Endothelial cell of umbilical vein (primary cell): ENCODE measurements around the gene ADGRG3. TPM values are rescaled to one million over a fixed set of nuclear protein-coding genes. Genes with fewer than 3 reads are reported as not detected.

ENCODE experiments used
- BruUV-seq: library from RNA; stranded (reverse); fragments of 400-500 nt; replicated peaks from 2 replicates; lab custom pipeline; 2021; lab: Mats Ljungman, UMichigan
- CTCF ChIA-PET: fragments of 300-600, 350-600 bp; sonication (Branson Sonifier 250); formaldehyde crosslinking; loops from one replicate; lab custom pipeline; 2021; ENCODE audit warnings: antibody characterized with exemption, inconsistent platforms; lab: Charles Lee
- POLR2A ChIA-PET: fragments of 300-600, 350-600 bp; sonication (Branson Sonifier 250); formaldehyde crosslinking; loops from one replicate; lab custom pipeline; 2021; ENCODE audit warnings: antibody characterized with exemption, inconsistent platforms; lab: Charles Lee
- DNase-seq: peaks from one replicate; pipeline ENCODE4 v3.0.0-alpha.2; 2011; ENCODE audit warnings: low read depth, low spot score
- FAIRE-seq: peaks from 2 replicates; lab custom pipeline; 2011; peaks lifted over from hg19 to GRCh38; lab: Jason Lieb, UNC
- H2AFZ ChIP-seq: 2 replicates; pipeline ENCODE4 v1.6.0; 2012; ENCODE audit warnings: low read depth, low read length, control low read depth, inconsistent platforms
- H3K27ac ChIP-seq: 2 replicates; pipeline ENCODE4 v1.5.1; 2011; ENCODE audit warnings: low read depth, mild to moderate bottlenecking, control low read depth, low read length, moderate library complexity; ENCODE audit not compliant: insufficient read depth
- H3K27me3 ChIP-seq, 2 experiments: 2 replicates each; pipeline versions ENCODE4 v1.6.0 to v1.6.1; 2011; ENCODE audit warnings: low read length in 2 of 2, mixed read lengths in 1 of 2; ENCODE audit not compliant: control insufficient read depth in 2 of 2, insufficient read depth in 2 of 2
- H3K36me3 ChIP-seq, 2 experiments: 2 replicates in 1 of 2; 3 replicates in 1 of 2; pipeline ENCODE4 v1.5.1; 2011; ENCODE audit warnings: low read length in 2 of 2, mild to moderate bottlenecking in 1 of 2, moderate library complexity in 1 of 2; ENCODE audit not compliant: control insufficient read depth in 2 of 2, insufficient read depth in 2 of 2; ENCODE audit errors: extremely low read depth in 1 of 2
- H3K4me1 ChIP-seq: 3 replicates; pipeline ENCODE4 v1.5.1; 2011; ENCODE audit warnings: mild to moderate bottlenecking, low read length; ENCODE audit not compliant: control insufficient read depth, insufficient read depth; ENCODE audit errors: extremely low read depth
- H3K4me2 ChIP-seq: 2 replicates; pipeline ENCODE4 v1.6.1; 2011; ENCODE audit warnings: low read length, control low read depth, mixed read lengths; ENCODE audit not compliant: insufficient read depth
- H3K4me3 ChIP-seq, 3 experiments: fragments of 200-600 bp in 1 of 3; sonication (generic), shearing (Covaris generic) in 1 of 3; replicated peaks in 1 of 3; 2 replicates each; pipeline ENCODE4 v1.5.1; 2011 to 2016; ENCODE audit warnings: control low read depth in 3 of 3, low read length in 3 of 3, mild to moderate bottlenecking in 2 of 3, inconsistent platforms in 1 of 3, low read depth in 1 of 3, moderate library complexity in 1 of 3; ENCODE audit not compliant: insufficient read depth in 1 of 3
- H3K79me2 ChIP-seq: 2 replicates; pipeline ENCODE4 v1.6.0; 2012; ENCODE audit warnings: low read length, inconsistent platforms; ENCODE audit not compliant: control insufficient read depth, insufficient read depth
- H3K9ac ChIP-seq: replicated peaks from 2 replicates; pipeline ENCODE3; 2011; ENCODE audit warnings: low read length, control low read depth; ENCODE audit not compliant: insufficient read depth; ENCODE audit errors: extremely low read depth
- H3K9me1 ChIP-seq: replicated peaks from 3 replicates; pipeline ENCODE4 v1.6.0; 2011; ENCODE audit warnings: mild to moderate bottlenecking, low read length; ENCODE audit not compliant: control insufficient read depth, insufficient read depth; ENCODE audit errors: extremely low read depth
- H3K9me3 ChIP-seq: replicated peaks from 2 replicates; pipeline ENCODE4 v1.5.1; 2012; ENCODE audit warnings: low read length, inconsistent platforms; ENCODE audit not compliant: control insufficient read depth, insufficient read depth
- H4K20me1 ChIP-seq: replicated peaks from 2 replicates; pipeline ENCODE3; 2011; ENCODE audit warnings: mild to moderate bottlenecking, low read length; ENCODE audit not compliant: control insufficient read depth, insufficient read depth; ENCODE audit errors: extremely low read depth
- FOS ChIP-seq: IDR thresholded peaks from 2 replicates; pipeline ENCODE4 v1.6.1; 2011; ENCODE audit warnings: mild to moderate bottlenecking, low read length, moderate library complexity, borderline replicate concordance; ENCODE audit not compliant: insufficient read depth
- GATA2 ChIP-seq: IDR thresholded peaks from 2 replicates; pipeline ENCODE4 v1.7.0; 2011; ENCODE audit warnings: low read depth, mild to moderate bottlenecking, moderate library complexity, mixed read lengths, low read length; ENCODE audit not compliant: insufficient read length, insufficient read depth
- MAX ChIP-seq: IDR thresholded peaks from 2 replicates; pipeline ENCODE4 v1.6.1; 2011; ENCODE audit not compliant: insufficient read depth, insufficient read length
- POLR2A ChIP-seq: IDR thresholded peaks from 2 replicates; pipeline ENCODE4 v1.6.1; 2012; ENCODE audit warnings: low read depth, mild to moderate bottlenecking, control low read depth, low read length
- POLR2AphosphoS5 ChIP-seq: IDR thresholded peaks from 2 replicates; pipeline ENCODE4 v1.6.1; 2012; ENCODE audit warnings: low read depth, mild to moderate bottlenecking, control low read depth, low read length, moderate library complexity; ENCODE audit not compliant: insufficient read depth
- dilution Hi-C: fragments of 300-500 bp; cut with MboI; formaldehyde crosslinking; loops from one replicate; pipeline ENCODE4 v1.15.0; 2019; ENCODE audit warnings: low sequenced_read_pairs; ENCODE audit not compliant: extremely low pct_ligation_motif_present
- intact Hi-C: fragments of 100-400 bp; cut with micrococcal nuclease; formaldehyde crosslinking; loops from one replicate; pipeline ENCODE4 v1.10.0; 2022
- polyA plus RNA-seq, 4 experiments: library from polyadenylated mRNA; depleted of rRNA in 3 of 4; stranded (reverse) in 3 of 4; unstranded in 1 of 4; fragments of >200 nt; gene quantifications; 2 replicates each; pipeline versions ENCODE4 v1.2.1 to v1.2.3, GENCODE V29; 2011 to 2012; ENCODE audit warnings: missing spikeins in 1 of 4
- total RNA-seq: library from RNA; stranded (reverse); gene quantifications from 2 replicates; pipeline ENCODE4 v1.2.3, GENCODE V29; 2021

ADGRG3 gene
- total and polyA plus RNA-seq, 2 donors (not counting 3 experiments of a cell fraction or from before 2014, with no cell fraction given), result not detected

DNA sequence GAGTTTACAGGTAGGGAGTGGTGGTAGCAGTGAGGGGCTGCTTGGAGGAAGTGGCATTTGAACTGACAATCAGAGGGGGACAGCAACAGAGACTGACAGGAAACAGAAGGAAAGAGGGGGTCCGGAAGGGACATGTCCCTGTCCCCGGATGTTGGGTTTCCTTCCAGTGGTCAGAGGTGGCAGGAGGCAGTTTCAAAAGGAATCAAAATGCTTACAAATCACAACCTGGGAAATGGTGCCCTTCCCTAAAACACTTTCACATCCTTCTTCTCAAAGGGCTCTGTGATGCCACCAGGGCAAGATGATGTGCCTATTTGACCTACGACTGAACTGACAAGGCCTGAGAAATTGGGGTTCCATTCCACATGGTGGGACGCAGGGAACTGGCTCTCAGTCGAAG, 20.0 kb upstream of the ADGRG3 start:
- Histone ChIP-seq H3K27ac (peak overlapping the region; percentile 14), H3K4me1 (peaks cover 37% of the 10 kb centered on the region), H3K9me3 (no peaks in the 10 kb centered on the region), H3K4me2 (peak overlapping the region; percentile 26), H3K9me1 (no peaks in the 10 kb centered on the region), H4K20me1 (no peaks in the 10 kb centered on the region), H2AFZ (no peak overlapping the region), H3K79me2 (peaks cover 14% of the 10 kb centered on the region), H3K27me3 (no peaks in the 10 kb centered on the region), H3K9ac (no peak overlapping the region), H3K36me3 (peaks cover 3 to 9% of the 10 kb centered on the region in 2 experiments), H3K4me3 (no peak overlapping the region)
- intact Hi-C loops, result loop anchor here (5.0 to 10.0 kb wide), 2 partner anchors 173 to 354 kb away; partner anchors contain the start of genes USB1 and ZNF319
- ChIA-PET CTCF (interaction anchor here (1.1 to 5.7 kb wide), 10 partner anchors 8 to 72 kb away, joined by 4 to 117 read pairs (median 24); partner anchors contain the start of gene ADGRG1), POLR2A (interaction anchor here (1.4 kb wide), 1 partner anchor 57 kb away, joined by 4 read pairs; no protein-coding TSS in a partner anchor)
- TF ChIP-seq POLR2A (no peak), FOS (no peak), POLR2AphosphoS5 (no peak), MAX (no peak), GATA2 (no peak)
- no TSS peak for BruUV-seq
- dilution Hi-C loops, result no loop called here
- no peak for FAIRE-seq
- no peak for DNase-seq
